ENCODE results near the gene RXFP4.

DNA sequence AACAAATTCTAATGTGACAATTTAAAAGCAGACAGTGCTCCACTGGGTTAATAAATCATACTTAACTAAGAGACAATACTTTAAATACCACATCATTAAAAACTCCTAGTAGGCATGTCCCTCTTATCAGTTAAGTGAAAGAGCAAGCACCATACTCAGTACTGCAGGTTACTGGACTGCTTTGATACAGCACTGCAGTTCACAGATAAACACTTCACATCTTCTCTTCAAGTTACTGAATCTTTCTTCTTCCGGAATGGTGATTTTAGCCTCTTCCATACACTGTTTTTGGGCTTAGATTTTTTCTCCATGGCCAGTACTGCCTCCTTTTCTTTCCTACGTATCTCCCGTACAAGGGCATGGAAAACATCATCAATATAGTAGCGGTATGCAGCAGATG lies 41.3 kb upstream of the RXFP4 start:
- no peak for TF ChIP-seq ZNF274 (IDR thresholded peaks at IDR 0.05; ENCODE audit: low read depth, low read length)
- TF ChIP-seq YY1 (IDR thresholded peaks at IDR 0.05; ENCODE audit: insufficient read depth, insufficient read length) = no peak
- TF ChIP-seq SUZ12 (IDR thresholded peaks at IDR 0.05; ENCODE audit: extremely low read depth, insufficient read depth, insufficient read length) = no peak

All from NT2/D1 (cell line).